Subcutaneous adipose tissue (tissue), 4 donors: ENCODE measurements around the gene ZNF71. TPM values are rescaled to one million over a fixed set of nuclear protein-coding genes. Genes with fewer than 3 reads are reported as not detected.

Experiments
- total RNA-seq, 4 donors: library from RNA; depleted of rRNA; stranded (reverse); fragments of >200 nt; gene quantifications; one replicate each; pipeline ENCODE4 v1.1.0, GENCODE V29; 2016
- TF ChIP-seq, protein P1 (sequence below): fragments of 450-650 bp; IDR thresholded peaks from one replicate; pipeline ENCODE4 v1.5.1; 2016; ENCODE audit warnings: low read depth, mild to moderate bottlenecking, control low read depth, antibody characterized with exemption, moderate library complexity

Gene ZNF71
- total RNA-seq, 4 donors from 2014 or later = 5.1 to 9.0 (median 7.9) TPM

DNA sequence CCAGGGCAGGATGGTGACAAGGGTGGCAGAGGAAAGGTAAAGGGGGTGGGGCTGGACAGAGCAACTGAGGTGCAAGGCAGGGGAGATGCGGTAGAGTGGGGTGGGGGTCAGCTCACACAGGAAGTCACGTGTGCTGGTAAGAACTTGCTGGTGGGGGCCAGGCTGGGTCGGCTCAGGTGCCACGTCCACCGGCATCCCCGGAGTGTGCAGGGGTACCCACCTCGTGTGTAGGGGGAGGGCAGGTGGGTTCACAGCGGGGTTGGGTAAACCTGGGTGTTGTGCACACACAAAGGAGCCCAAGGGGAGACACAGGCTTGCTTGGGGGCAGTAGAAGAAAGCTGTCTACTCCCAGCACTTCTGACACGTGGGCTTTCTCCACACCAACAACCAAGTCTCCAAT, 73.6 kb downstream of the ZNF71 start:
- TF ChIP-seq, protein P1, sequence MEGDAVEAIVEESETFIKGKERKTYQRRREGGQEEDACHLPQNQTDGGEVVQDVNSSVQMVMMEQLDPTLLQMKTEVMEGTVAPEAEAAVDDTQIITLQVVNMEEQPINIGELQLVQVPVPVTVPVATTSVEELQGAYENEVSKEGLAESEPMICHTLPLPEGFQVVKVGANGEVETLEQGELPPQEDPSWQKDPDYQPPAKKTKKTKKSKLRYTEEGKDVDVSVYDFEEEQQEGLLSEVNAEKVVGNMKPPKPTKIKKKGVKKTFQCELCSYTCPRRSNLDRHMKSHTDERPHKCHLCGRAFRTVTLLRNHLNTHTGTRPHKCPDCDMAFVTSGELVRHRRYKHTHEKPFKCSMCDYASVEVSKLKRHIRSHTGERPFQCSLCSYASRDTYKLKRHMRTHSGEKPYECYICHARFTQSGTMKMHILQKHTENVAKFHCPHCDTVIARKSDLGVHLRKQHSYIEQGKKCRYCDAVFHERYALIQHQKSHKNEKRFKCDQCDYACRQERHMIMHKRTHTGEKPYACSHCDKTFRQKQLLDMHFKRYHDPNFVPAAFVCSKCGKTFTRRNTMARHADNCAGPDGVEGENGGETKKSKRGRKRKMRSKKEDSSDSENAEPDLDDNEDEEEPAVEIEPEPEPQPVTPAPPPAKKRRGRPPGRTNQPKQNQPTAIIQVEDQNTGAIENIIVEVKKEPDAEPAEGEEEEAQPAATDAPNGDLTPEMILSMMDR = no peak

- TF ChIP-seq, protein P1 = no peak
Observed at GRCh38 chr19:56670401-56670960, 75.4 kb downstream of the ZNF71 start.

DNA sequence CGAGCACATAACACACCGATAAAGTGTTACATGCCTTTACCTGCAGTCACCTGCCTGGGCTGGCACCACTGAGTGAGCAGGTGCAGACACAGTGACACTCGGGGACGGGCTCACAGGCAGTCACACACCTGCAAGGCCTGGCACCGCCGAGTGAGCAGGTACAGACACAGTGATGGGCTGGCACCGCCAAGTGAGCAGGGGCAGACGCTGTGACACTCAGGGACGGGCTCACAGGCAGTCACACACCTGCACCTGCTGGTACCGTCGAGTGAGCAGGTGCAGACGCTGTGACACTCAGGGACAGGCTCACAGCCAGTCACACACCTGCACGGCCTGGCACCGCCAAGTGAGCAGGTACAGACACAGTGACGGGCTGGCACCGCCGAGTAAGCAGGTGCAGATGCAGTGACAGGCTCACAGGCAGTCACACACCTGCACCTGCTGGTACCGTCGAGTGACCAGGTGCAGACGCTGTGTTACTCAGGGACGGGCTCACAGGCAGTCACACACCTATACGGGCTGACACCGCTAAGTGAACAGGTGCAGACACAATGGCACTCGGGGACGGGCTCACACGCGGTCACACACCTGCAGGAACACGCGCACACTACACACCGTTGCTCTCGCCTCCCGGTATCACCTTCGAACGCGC, 76.0 kb downstream of the ZNF71 start:
- TF ChIP-seq, protein P1 = no peak

GRCh38 chr19:56671613-56671994, 76.5 kb downstream of the ZNF71 start, which contains the start of gene ZNF835:
Gene ZNF835, minus strand, starts transcription at chr19:56671757. Its CDS starts 6,559 bp downstream, at chr19:56665198.
- TF ChIP-seq, protein P1 = no peak

Other genes starting within 250 kb of the ZNF71 start
- gene ZNF582, start 201.8 kb upstream of the ZNF71 start, total RNA-seq = 1 to 10 TPM; 2.4 to 3.8 (median 3.1) TPM
- 1 to 10 TPM; 4.9 to 10.0 (median 8.5) TPM for gene ZNF583, start 191.0 kb upstream of the ZNF71 start, total RNA-seq
- 1 to 10 TPM; 2.9 to 7.9 (median 3.7) TPM for gene ZNF667, start 118.0 kb upstream of the ZNF71 start, total RNA-seq
- 10 to 100 TPM in 1 of 4 donors, 1 to 10 TPM in 3; 3.7 to 10.4 (median 5.4) TPM for gene ZNF471, start 87.4 kb upstream of the ZNF71 start, total RNA-seq
- 10 to 100 TPM in 1 of 4 donors, 1 to 10 TPM in 3; 8.1 to 10.6 (median 9.3) TPM for gene ZFP28, start 56.4 kb upstream of the ZNF71 start, total RNA-seq
- gene ZNF470, start 27.8 kb upstream of the ZNF71 start, total RNA-seq = 1 to 10 TPM; 1.9 to 3.3 (median 2.8) TPM
- not detected for gene SMIM17, start 47.9 kb downstream of the ZNF71 start, total RNA-seq
- gene ZNF835, start 76.5 kb downstream of the ZNF71 start, total RNA-seq = 1 to 10 TPM; 1.7 to 9.4 (median 3.0) TPM
- 10 to 100 TPM in 1 of 4 donors, 1 to 10 TPM in 3; 6.1 to 12.7 (median 6.5) TPM for gene PEG3, start 245.4 kb downstream of the ZNF71 start, total RNA-seq
- 1 to 10 TPM in 1 of 4 donors, not detected in 3; 1.3 TPM for gene ZIM2, start 245.4 kb downstream of the ZNF71 start, total RNA-seq